A549 (cell line): Measurements from ENCODE around the gene NT5C2. TPM values are rescaled to one million over a fixed set of nuclear protein-coding genes. Genes with fewer than 3 reads are reported as not detected.

Experiments
- ATAC-seq, 2 experiments: fragments of 200-7000 bp in 1 of 2; fragments of >200 bp in 1 of 2; cut with Nextera tagmentation in 1 of 2; cut with Tn5 transposase in 1 of 2; 3 replicates each; pipeline versions ENCODE4 v1.8.0 to v1.9.1; 2018 to 2020; ENCODE audit warnings: mild to moderate bottlenecking in 1 of 2, moderate library complexity in 1 of 2
- CTCF ChIA-PET: fragments of 300-600 bp; sonication (Branson Sonifier 250); formaldehyde crosslinking; extraction: SDS; loops from one replicate; lab custom pipeline; 2021; ENCODE audit warnings: antibody characterized with exemption, inconsistent platforms; lab: Yijun Ruan, JAX
- POLR2A ChIA-PET: fragments of 350-600 bp; formaldehyde crosslinking; extraction: SDS; loops from one replicate; lab custom pipeline; 2021; ENCODE audit warnings: antibody characterized with exemption, inconsistent platforms; lab: Yijun Ruan, JAX
- DNase-seq, 2 experiments: peaks; one replicate each; pipeline versions ENCODE4 v3.0.0 to v3.0.0-alpha.2; 2011 to 2016; ENCODE audit warnings: low read depth in 1 of 2, low spot score in 1 of 2
- FAIRE-seq: peaks from 2 replicates; lab custom pipeline; 2011; peaks lifted over from hg19 to GRCh38; lab: Jason Lieb, UNC
- H3K27ac ChIP-seq, 2 experiments: fragments of >200 bp; sonication (Bioruptor Twin); formaldehyde crosslinking; 3 replicates each; pipeline ENCODE4 v1.5.1; 2016 to 2017
- H3K4me1 ChIP-seq: fragments of >200 bp; sonication (Bioruptor Twin); formaldehyde crosslinking; 3 replicates; pipeline ENCODE4 v1.6.1; 2016
- H3K4me2 ChIP-seq: fragments of >200 bp; sonication (Bioruptor Twin); formaldehyde crosslinking; 3 replicates; pipeline ENCODE4 v1.6.1; 2016
- H3K4me3 ChIP-seq: fragments of >200 bp; sonication (Bioruptor Twin); formaldehyde crosslinking; 3 replicates; pipeline ENCODE4 v1.5.1; 2016
- H3K9me3 ChIP-seq: fragments of >200 bp; sonication (Bioruptor Twin); formaldehyde crosslinking; 3 replicates; pipeline ENCODE4 v1.6.1; 2016
- BCL3 ChIP-seq: fragments of >200 bp; sonication (Bioruptor Twin); formaldehyde crosslinking; IDR thresholded peaks from 3 replicates; pipeline ENCODE4 v1.6.1; 2016
- CEBPB ChIP-seq, 2 experiments: fragments of >200 bp in 1 of 2; sonication (Bioruptor Twin) in 1 of 2; formaldehyde crosslinking in 1 of 2; IDR thresholded peaks; 2 replicates each; pipeline ENCODE4 v1.6.1; 2012 to 2016
- CHD2 ChIP-seq: fragments of 150-350 bp; IDR thresholded peaks from 2 replicates; pipeline ENCODE4 v1.6.1; 2014; ENCODE audit warnings: low read length; ENCODE audit not compliant: partially characterized antibody
- CTCF ChIP-seq: fragments of >200 bp; sonication (Bioruptor Twin); formaldehyde crosslinking; IDR thresholded peaks from 3 replicates; pipeline ENCODE4 v1.5.1; 2016
- EHF ChIP-seq: fragments of 250-450 bp; sonication (Bioruptor Pico); IDR thresholded peaks from 2 replicates; pipeline ENCODE4 v1.5.0; 2020; ENCODE audit warnings: mild to moderate bottlenecking
- ELK1 ChIP-seq: fragments of 150-350 bp; IDR thresholded peaks from 2 replicates; pipeline ENCODE4 v1.6.1; 2014; ENCODE audit warnings: low read depth, mild to moderate bottlenecking, low read length
- HEYL ChIP-seq: fragments of 250-450 bp; sonication (Bioruptor Pico); IDR thresholded peaks from 2 replicates; pipeline ENCODE4 v1.8.0; 2021; ENCODE audit warnings: mild to moderate bottlenecking, moderate library complexity
- MAFK ChIP-seq: fragments of 450-650 bp; IDR thresholded peaks from 2 replicates; pipeline ENCODE4 v1.6.1; 2014; ENCODE audit not compliant: partially characterized antibody
- MAZ ChIP-seq: fragments of 150-350 bp; IDR thresholded peaks from 2 replicates; pipeline ENCODE4 v1.6.1; 2014; ENCODE audit warnings: antibody characterized with exemption, low read depth, low read length, borderline replicate concordance
- NFE2L2 ChIP-seq: fragments of 150-350 bp; conservative IDR thresholded peaks from 2 replicates; pipeline ENCODE4 v1.6.1; 2014; ENCODE audit warnings: low read length
- RARB ChIP-seq: fragments of 250-450 bp; sonication (Bioruptor Pico); IDR thresholded peaks from 2 replicates; pipeline ENCODE4 v1.8.0; 2021; ENCODE audit warnings: mild to moderate bottlenecking, moderate library complexity
- REST ChIP-seq: fragments of 200-600 bp; sonication (generic); IDR thresholded peaks from 2 replicates; pipeline ENCODE4 v1.6.1; 2016; ENCODE audit warnings: antibody characterized with exemption, mild to moderate bottlenecking, moderate library complexity
- RFX5 ChIP-seq: fragments of 450-650 bp; IDR thresholded peaks from 2 replicates; pipeline ENCODE4 v1.7.1; 2014; ENCODE audit warnings: antibody characterized with exemption, mild to moderate bottlenecking, moderate library complexity
- RNF2 ChIP-seq: fragments of 200-600 bp; sonication (generic); IDR thresholded peaks from 2 replicates; pipeline ENCODE4 v1.6.1; 2016; ENCODE audit warnings: low read depth, mild to moderate bottlenecking, antibody characterized with exemption, moderate library complexity, borderline replicate concordance
- SMC3 ChIP-seq: fragments of >200 bp; sonication (Bioruptor Twin); formaldehyde crosslinking; IDR thresholded peaks from 3 replicates; pipeline ENCODE4 v1.6.1; 2018; ENCODE audit warnings: inconsistent platforms
- TFCP2L1 ChIP-seq: fragments of 250-450 bp; sonication (Bioruptor Pico); IDR thresholded peaks from 2 replicates; pipeline ENCODE4 v1.5.0; 2021; ENCODE audit warnings: mild to moderate bottlenecking
- TP53 ChIP-seq: fragments of 250-450 bp; sonication (Bioruptor Pico); IDR thresholded peaks from 2 replicates; pipeline ENCODE4 v1.5.0; 2021; ENCODE audit warnings: mild to moderate bottlenecking, moderate library complexity
- ZSCAN20 ChIP-seq: fragments of 250-450 bp; sonication (Bioruptor Pico); IDR thresholded peaks from 2 replicates; pipeline ENCODE4 v1.8.0; 2022; ENCODE audit warnings: mild to moderate bottlenecking, moderate library complexity
- WGBS: methylation state at CpG from one replicate; pipeline ENCODE4 v1.1.6; 2017; ENCODE audit errors: missing lambda C conversion rate; 5-methylcytosine and 5-hydroxymethylcytosine counted together
- polyA plus RNA-seq, 4 experiments: library from polyadenylated mRNA; depleted of rRNA in 3 of 4; stranded (reverse); fragments of >200 nt; fragmentation: RNase III in 1 of 4; extraction: RNeasy Plus Mini Kit Qiagen cat#74134 plus additional on column Dnase treatment in 1 of 4; gene quantifications; 2 replicates in 3 of 4; 3 replicates in 1 of 4; pipeline ENCODE4 v1.2.3, GENCODE V29; 2011 to 2017

The NT5C2 gene
- polyA plus RNA-seq, 2 of the 4 experiments (the other 2 are of a cell fraction), result 86.4 to 177 TPM

- no peak for FAIRE-seq
- ChIA-PET POLR2A (no interaction called here), CTCF (interaction anchor here (1.0 kb wide), 1 partner anchor 39 kb away, joined by 3 read pairs; no protein-coding TSS in a partner anchor)
- peaks cover 32% of the 10 kb centered on the region for H3K4me1 ChIP-seq
- 89% methylated on average over 1 of the region's 1 CpG for WGBS
- no peak overlapping the region for H3K4me2 ChIP-seq
- H3K27ac ChIP-seq, result peak overlapping the region in 1 of 2 experiments; percentile 78; a peak in 3 of 6 replicates
- DNase-seq, result no peak
- H3K4me3 ChIP-seq, result no peak overlapping the region
- ATAC-seq, result no peak
- no peaks in the 10 kb centered on the region for H3K9me3 ChIP-seq
- TF ChIP-seq RNF2 (no peak), CEBPB (IDR thresholded peaks at IDR 0.05) (0 out of 4 replicates have a peak, but pooled peaks of 1 of the 2 experiments have one; percentile 6)
These were observed 6.4 kb upstream of the NT5C2 start for GRCh38 chr10:103199488-103199887.

- Histone ChIP-seq H3K4me3 (no peak overlapping the region), H3K4me2 (no peak overlapping the region), H3K9me3 (no peaks in the 10 kb centered on the region)
- WGBS, result 72% methylated on average over 8 of the region's 8 CpGs
- CTCF ChIA-PET, result no interaction called here
- TF ChIP-seq EHF, result no peak
- peak; percentile 89 for TF ChIP-seq NFE2L2
- peak; percentile 94 for TF ChIP-seq MAFK
- TF ChIP-seq, all 56 proteins: peak for 2
- ATAC-seq (no peak), FAIRE-seq (no peak), DNase-seq (no peak)
- Histone ChIP-seq H3K27ac (peak overlapping the region; percentile 49 to 78; a peak in 3 of 6 replicates), H3K4me1 (peaks cover 35% of the 10 kb centered on the region)
- POLR2A ChIA-PET, result interaction anchor here (2.3 kb wide), 1 partner anchor 33 kb away, joined by 9 read pairs; no protein-coding TSS in a partner anchor
These were observed 5.6 kb upstream of the NT5C2 start for GRCh38 chr10:103198648-103199047.

GRCh38 chr10:103197903-103198302 is 4.8 kb upstream of the NT5C2 start:
- no peak overlapping the region for H3K4me3 ChIP-seq
- POLR2A ChIA-PET, result interaction anchor here (1.3 to 2.3 kb wide), 3 partner anchors 32 to 44 kb away, joined by 7 to 10 read pairs (median 9); no protein-coding TSS in a partner anchor
- H3K9me3 ChIP-seq, result no peaks in the 10 kb centered on the region
- DNase-seq, result no peak
- H3K4me2 ChIP-seq, result peak overlapping the region; percentile 50; the same call in 2 of the 3 replicates
- TF ChIP-seq TP53 (CRISPR knock-in tag), result no peak
- TF ChIP-seq ELK1, result no peak
- TF ChIP-seq RFX5, result no peak
- TF ChIP-seq CTCF, result no peak
- TF ChIP-seq NFE2L2, result no peak
- TF ChIP-seq CHD2, result no peak
- TF ChIP-seq MAZ, result no peak
- no peak for TF ChIP-seq BCL3
- no peak for TF ChIP-seq TFCP2L1 (CRISPR knock-in tag)
- no peak for TF ChIP-seq ZSCAN20 (CRISPR knock-in tag)
- TF ChIP-seq SMC3, result no peak
- no peak for TF ChIP-seq RARB (CRISPR knock-in tag)
- TF ChIP-seq REST, result no peak
- TF ChIP-seq HEYL (CRISPR knock-in tag), result no peak
- peak overlapping the region; percentile 49 to 78; a peak in 5 of 6 replicates for H3K27ac ChIP-seq
- CTCF ChIA-PET, result interaction anchor here (0.5 to 0.8 kb wide), 2 partner anchors 19 to 1684 kb away, joined by 3 read pairs; no protein-coding TSS in a partner anchor
- FAIRE-seq, result no peak
- ATAC-seq, result no peak
- WGBS, result 69% methylated on average over 2 of the region's 2 CpGs
- H3K4me1 ChIP-seq, result peaks cover 38% of the 10 kb centered on the region
